Ishikawa (cell line): ENCODE measurements around the gene NUDT14.

ENCODE experiments used
- EP300 ChIP-seq: IDR thresholded peaks from 2 replicates; pipeline ENCODE4 v1.6.1; 2012; ENCODE audit warnings: borderline replicate concordance
- RAD21 ChIP-seq: IDR thresholded peaks from 2 replicates; pipeline ENCODE4 v1.6.1; 2012; ENCODE audit warnings: low read depth
- YY1 ChIP-seq: IDR thresholded peaks from 2 replicates; pipeline ENCODE4 v1.6.1; 2012; ENCODE audit warnings: low read depth
- TF ChIP-seq, protein P1 (sequence below): IDR thresholded peaks from 2 replicates; pipeline ENCODE4 v1.6.1; 2012; ENCODE audit warnings: low read depth, mild to moderate bottlenecking

DNA sequence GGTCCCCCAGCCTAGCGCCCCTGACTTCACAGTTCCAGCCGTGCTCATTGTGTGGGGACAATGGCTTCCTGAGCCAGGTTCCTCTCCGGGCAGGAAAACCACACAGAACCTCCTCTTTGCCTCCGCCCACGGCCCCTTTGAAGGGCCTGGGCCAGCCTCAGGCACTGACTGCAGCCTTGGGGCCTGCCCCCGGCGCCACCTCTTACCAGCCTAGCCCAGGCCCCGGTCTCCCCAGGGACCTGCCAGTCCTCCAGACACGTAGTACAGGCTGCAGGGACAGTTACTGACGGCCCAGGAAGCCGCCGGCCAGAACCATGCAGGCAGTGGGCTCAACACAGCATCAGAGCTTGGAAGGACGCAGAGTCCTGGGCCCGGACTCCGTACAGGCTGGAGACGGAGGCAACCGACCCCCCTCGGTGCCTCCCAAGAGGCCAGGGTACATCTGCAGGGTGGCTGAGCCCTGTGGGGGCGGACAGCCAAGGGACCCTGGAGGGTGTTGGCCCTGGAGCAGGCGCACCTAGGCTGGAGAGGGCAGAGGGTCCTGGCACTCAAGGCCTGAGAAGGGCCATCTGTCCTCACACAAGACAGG is 20.9 kb upstream of the NUDT14 start:
- no peak for TF ChIP-seq RAD21
- TF ChIP-seq, protein P1, sequence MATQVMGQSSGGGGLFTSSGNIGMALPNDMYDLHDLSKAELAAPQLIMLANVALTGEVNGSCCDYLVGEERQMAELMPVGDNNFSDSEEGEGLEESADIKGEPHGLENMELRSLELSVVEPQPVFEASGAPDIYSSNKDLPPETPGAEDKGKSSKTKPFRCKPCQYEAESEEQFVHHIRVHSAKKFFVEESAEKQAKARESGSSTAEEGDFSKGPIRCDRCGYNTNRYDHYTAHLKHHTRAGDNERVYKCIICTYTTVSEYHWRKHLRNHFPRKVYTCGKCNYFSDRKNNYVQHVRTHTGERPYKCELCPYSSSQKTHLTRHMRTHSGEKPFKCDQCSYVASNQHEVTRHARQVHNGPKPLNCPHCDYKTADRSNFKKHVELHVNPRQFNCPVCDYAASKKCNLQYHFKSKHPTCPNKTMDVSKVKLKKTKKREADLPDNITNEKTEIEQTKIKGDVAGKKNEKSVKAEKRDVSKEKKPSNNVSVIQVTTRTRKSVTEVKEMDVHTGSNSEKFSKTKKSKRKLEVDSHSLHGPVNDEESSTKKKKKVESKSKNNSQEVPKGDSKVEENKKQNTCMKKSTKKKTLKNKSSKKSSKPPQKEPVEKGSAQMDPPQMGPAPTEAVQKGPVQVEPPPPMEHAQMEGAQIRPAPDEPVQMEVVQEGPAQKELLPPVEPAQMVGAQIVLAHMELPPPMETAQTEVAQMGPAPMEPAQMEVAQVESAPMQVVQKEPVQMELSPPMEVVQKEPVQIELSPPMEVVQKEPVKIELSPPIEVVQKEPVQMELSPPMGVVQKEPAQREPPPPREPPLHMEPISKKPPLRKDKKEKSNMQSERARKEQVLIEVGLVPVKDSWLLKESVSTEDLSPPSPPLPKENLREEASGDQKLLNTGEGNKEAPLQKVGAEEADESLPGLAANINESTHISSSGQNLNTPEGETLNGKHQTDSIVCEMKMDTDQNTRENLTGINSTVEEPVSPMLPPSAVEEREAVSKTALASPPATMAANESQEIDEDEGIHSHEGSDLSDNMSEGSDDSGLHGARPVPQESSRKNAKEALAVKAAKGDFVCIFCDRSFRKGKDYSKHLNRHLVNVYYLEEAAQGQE: no peak
- TF ChIP-seq YY1: no peak
- no peak for TF ChIP-seq EP300
